Measurements from ENCODE around the gene NPPC.

DNA sequence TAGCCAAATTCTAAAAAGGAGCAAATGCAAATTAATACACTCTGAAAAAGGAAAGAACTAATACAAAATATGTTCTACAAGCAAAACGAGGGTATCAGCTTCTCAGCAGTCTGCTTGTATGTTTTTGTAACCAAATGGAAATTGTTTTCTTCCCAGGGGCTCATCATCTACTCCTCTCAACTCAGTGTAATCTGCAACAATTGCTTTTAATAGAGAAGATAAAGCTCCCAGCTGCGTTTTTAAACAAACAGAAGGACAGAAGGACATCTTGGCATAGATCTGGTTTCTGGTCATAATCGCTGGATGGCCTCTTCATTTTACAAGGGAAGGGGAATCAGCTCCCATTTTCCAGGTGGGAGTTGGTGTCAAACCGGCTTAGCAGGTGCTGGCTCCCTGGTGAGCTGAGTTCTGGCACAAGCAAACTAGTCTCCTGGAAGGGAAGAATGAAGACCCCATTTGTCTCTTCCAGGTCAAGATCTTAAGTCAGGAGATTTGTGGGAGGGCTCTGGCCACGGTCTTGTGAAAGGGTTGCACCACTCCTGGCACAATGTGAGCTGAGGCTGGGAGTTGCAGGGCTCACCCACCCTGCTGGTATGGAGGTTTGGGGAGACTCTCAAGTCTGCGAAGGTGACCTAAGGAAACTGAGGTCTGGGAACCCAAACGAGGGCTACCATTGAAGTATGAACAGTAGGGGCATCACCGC, 41.6 kb downstream of the NPPC start:
- TF ChIP-seq STAT3 (IDR thresholded peaks at IDR 0.05; ENCODE audit: low read depth, low read length) (no peak), EZH2 (IDR thresholded peaks at IDR 0.05; ENCODE audit: borderline replicate concordance, control insufficient read depth, low read depth, low read length) (no peak), POLR2AphosphoS2 (IDR thresholded peaks at IDR 0.05; ENCODE audit: low read depth, low read length) (no peak), POLR2A (IDR thresholded peaks at IDR 0.05; ENCODE audit: low read depth, low read length) (no peak), WRNIP1 (IDR thresholded peaks at IDR 0.05; ENCODE audit: borderline replicate concordance, low read depth, low read length) (no peak), EP300 (IDR thresholded peaks at IDR 0.05; ENCODE audit: borderline replicate concordance in 1 of 2, control insufficient read depth in 1 of 2, low read depth in 2 of 2, low read length in 2 of 2) (no peak), SMC3 (IDR thresholded peaks at IDR 0.05; ENCODE audit: borderline replicate concordance, low read length) (no peak), TCF12 (IDR thresholded peaks at IDR 0.05; ENCODE audit: low read depth, low read length) (no peak), SMARCA5 (IDR thresholded peaks at IDR 0.05) (no peak)
- TF ChIP-seq, protein P1, sequence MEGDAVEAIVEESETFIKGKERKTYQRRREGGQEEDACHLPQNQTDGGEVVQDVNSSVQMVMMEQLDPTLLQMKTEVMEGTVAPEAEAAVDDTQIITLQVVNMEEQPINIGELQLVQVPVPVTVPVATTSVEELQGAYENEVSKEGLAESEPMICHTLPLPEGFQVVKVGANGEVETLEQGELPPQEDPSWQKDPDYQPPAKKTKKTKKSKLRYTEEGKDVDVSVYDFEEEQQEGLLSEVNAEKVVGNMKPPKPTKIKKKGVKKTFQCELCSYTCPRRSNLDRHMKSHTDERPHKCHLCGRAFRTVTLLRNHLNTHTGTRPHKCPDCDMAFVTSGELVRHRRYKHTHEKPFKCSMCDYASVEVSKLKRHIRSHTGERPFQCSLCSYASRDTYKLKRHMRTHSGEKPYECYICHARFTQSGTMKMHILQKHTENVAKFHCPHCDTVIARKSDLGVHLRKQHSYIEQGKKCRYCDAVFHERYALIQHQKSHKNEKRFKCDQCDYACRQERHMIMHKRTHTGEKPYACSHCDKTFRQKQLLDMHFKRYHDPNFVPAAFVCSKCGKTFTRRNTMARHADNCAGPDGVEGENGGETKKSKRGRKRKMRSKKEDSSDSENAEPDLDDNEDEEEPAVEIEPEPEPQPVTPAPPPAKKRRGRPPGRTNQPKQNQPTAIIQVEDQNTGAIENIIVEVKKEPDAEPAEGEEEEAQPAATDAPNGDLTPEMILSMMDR (IDR thresholded peaks at IDR 0.05 in 2 of 3, conservative IDR thresholded peaks at IDR 0.05 in 1 of 3; ENCODE audit: control insufficient read depth in 2 of 3, extremely low read depth in 1 of 3, insufficient read depth in 1 of 3, low read depth in 3 of 3, low read length in 3 of 3): no peak
- TF ChIP-seq, protein P2, sequence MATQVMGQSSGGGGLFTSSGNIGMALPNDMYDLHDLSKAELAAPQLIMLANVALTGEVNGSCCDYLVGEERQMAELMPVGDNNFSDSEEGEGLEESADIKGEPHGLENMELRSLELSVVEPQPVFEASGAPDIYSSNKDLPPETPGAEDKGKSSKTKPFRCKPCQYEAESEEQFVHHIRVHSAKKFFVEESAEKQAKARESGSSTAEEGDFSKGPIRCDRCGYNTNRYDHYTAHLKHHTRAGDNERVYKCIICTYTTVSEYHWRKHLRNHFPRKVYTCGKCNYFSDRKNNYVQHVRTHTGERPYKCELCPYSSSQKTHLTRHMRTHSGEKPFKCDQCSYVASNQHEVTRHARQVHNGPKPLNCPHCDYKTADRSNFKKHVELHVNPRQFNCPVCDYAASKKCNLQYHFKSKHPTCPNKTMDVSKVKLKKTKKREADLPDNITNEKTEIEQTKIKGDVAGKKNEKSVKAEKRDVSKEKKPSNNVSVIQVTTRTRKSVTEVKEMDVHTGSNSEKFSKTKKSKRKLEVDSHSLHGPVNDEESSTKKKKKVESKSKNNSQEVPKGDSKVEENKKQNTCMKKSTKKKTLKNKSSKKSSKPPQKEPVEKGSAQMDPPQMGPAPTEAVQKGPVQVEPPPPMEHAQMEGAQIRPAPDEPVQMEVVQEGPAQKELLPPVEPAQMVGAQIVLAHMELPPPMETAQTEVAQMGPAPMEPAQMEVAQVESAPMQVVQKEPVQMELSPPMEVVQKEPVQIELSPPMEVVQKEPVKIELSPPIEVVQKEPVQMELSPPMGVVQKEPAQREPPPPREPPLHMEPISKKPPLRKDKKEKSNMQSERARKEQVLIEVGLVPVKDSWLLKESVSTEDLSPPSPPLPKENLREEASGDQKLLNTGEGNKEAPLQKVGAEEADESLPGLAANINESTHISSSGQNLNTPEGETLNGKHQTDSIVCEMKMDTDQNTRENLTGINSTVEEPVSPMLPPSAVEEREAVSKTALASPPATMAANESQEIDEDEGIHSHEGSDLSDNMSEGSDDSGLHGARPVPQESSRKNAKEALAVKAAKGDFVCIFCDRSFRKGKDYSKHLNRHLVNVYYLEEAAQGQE (IDR thresholded peaks at IDR 0.05; ENCODE audit: low read depth, low read length): no peak
- TF ChIP-seq, protein P3, sequence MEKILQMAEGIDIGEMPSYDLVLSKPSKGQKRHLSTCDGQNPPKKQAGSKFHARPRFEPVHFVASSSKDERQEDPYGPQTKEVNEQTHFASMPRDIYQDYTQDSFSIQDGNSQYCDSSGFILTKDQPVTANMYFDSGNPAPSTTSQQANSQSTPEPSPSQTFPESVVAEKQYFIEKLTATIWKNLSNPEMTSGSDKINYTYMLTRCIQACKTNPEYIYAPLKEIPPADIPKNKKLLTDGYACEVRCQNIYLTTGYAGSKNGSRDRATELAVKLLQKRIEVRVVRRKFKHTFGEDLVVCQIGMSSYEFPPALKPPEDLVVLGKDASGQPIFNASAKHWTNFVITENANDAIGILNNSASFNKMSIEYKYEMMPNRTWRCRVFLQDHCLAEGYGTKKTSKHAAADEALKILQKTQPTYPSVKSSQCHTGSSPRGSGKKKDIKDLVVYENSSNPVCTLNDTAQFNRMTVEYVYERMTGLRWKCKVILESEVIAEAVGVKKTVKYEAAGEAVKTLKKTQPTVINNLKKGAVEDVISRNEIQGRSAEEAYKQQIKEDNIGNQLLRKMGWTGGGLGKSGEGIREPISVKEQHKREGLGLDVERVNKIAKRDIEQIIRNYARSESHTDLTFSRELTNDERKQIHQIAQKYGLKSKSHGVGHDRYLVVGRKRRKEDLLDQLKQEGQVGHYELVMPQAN (conservative IDR thresholded peaks at IDR 0.05): no peak
